Measurements from ENCODE around the gene TMTC3. TPM values are rescaled to one million over a fixed set of nuclear protein-coding genes. Genes with fewer than 3 reads are reported as not detected.

TMTC3 gene
- total RNA-seq, 2 donors from 2014 or later, result 3.3 to 6.2 TPM

GRCh38 chr12:88185279-88185678 is 43.2 kb downstream of the TMTC3 start:
- no peak overlapping the region for H3K27ac ChIP-seq
- no peak for ATAC-seq
- intact Hi-C loops (cut with DNase I), result no loop called here
- no peaks in the 10 kb centered on the region for H3K4me1 ChIP-seq
- H3K4me3 ChIP-seq, result no peak overlapping the region
- 97% methylated on average over 2 of the region's 2 CpGs for WGBS, 2 donors
- no peaks in the 10 kb centered on the region for H3K9me3 ChIP-seq
- TF ChIP-seq POLR2A (IDR thresholded peaks at IDR 0.05) (no peak), CTCF (IDR thresholded peaks at IDR 0.05) (no peak)
- no peaks in the 10 kb centered on the region for H3K36me3 ChIP-seq (replicated peaks in 1 of 2; ENCODE audit: insufficient read depth in 1 of 2, low read depth in 2 of 2)
- H3K27me3 ChIP-seq, result no peaks in the 10 kb centered on the region
- DNase-seq, result no peak

GRCh38 chr12:88185988-88186387 is 43.9 kb downstream of the TMTC3 start:
- H3K9me3 ChIP-seq, result no peaks in the 10 kb centered on the region
- intact Hi-C loops (cut with DNase I), result no loop called here
- no peaks in the 10 kb centered on the region for H3K27me3 ChIP-seq
- DNase-seq (no peak), ATAC-seq (no peak)
- H3K36me3 ChIP-seq (replicated peaks in 1 of 2; ENCODE audit: insufficient read depth in 1 of 2, low read depth in 2 of 2), result no peaks in the 10 kb centered on the region
- H3K4me1 ChIP-seq, result no peaks in the 10 kb centered on the region
- TF ChIP-seq POLR2A (IDR thresholded peaks at IDR 0.05) (no peak), CTCF (IDR thresholded peaks at IDR 0.05) (no peak)
- H3K27ac ChIP-seq, result peak overlapping the region in 1 of 4 donors; percentile 26
- no peak overlapping the region for H3K4me3 ChIP-seq

DNA sequence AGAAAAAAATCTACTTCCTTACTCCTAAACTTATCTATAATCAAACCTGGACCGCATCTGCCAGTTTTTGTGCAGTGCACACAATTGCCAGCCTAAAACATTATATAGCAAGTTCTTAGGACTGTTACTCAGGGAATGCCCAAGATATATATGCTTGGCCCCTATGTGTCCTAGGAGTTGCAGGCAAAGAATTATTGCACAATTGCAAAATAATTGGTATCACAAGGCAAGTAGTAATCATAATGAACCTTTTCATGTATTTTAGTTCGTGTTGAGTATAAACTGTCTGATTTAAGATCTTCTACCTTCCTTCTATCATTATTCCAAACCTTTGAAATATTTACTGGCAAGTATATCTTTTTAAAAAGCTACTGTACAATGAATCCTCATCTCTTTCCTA is 45.5 kb downstream of the TMTC3 start:
- ATAC-seq, result no peak

DNA sequence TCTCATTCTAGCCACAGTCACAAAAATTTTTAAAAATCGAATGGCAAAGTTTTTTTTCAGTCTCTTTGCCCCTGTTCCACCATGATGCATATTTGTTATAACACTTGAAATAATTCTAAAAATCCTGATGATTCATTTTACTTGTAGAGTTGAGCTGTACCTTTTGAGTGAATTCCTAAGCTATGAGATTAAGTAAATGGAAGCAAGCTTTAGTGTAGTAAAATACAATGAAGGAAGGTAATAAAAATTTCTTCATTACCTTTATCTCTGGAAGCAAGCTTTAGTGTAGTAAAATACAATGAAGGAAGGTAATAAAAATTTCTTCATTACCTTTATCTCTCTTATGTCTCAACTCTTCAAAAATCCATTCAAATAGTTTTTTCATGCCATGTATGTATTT is 46.1 kb downstream of the TMTC3 start:
- TF ChIP-seq CTCF (IDR thresholded peaks at IDR 0.05), result no peak
- no peak for TF ChIP-seq POLR2A (IDR thresholded peaks at IDR 0.05)
- intact Hi-C loops (cut with DNase I), result no loop called here

More for the DNA sequence above, 45.5 kb downstream of the TMTC3 start:
- TF ChIP-seq POLR2A (IDR thresholded peaks at IDR 0.05) (no peak), CTCF (IDR thresholded peaks at IDR 0.05) (no peak)
- intact Hi-C loops (cut with DNase I), result no loop called here
- Histone ChIP-seq H3K27ac (no peak overlapping the region), H3K27me3 (no peaks in the 10 kb centered on the region), H3K36me3 (replicated peaks in 1 of 2; ENCODE audit: insufficient read depth in 1 of 2, low read depth in 2 of 2) (no peaks in the 10 kb centered on the region), H3K4me1 (no peaks in the 10 kb centered on the region), H3K9me3 (no peaks in the 10 kb centered on the region), H3K4me3 (no peak overlapping the region)
- 88 to 93% methylated on average over 2 of the region's 2 CpGs for WGBS, 2 donors
- DNase-seq, result no peak

GRCh38 chr12:88192426-88192825 is 50.3 kb downstream of the TMTC3 start:
- Histone ChIP-seq H3K36me3 (replicated peaks in 1 of 2; ENCODE audit: insufficient read depth in 1 of 2, low read depth in 2 of 2) (peaks cover 0 to 3% of the 10 kb centered on the region in 2 donors), H3K27ac (no peak overlapping the region), H3K4me1 (no peaks in the 10 kb centered on the region), H3K27me3 (no peaks in the 10 kb centered on the region), H3K4me3 (no peak overlapping the region), H3K9me3 (no peaks in the 10 kb centered on the region)
- 78 to 83% methylated on average over 2 of the region's 2 CpGs for WGBS, 2 donors
- DNase-seq (no peak), ATAC-seq (no peak)
- TF ChIP-seq POLR2A (IDR thresholded peaks at IDR 0.05) (no peak), CTCF (IDR thresholded peaks at IDR 0.05) (no peak)
- intact Hi-C loops (cut with DNase I), result no loop called here

More for the DNA sequence above, 46.1 kb downstream of the TMTC3 start:
- Histone ChIP-seq H3K27me3 (no peaks in the 10 kb centered on the region), H3K4me1 (no peaks in the 10 kb centered on the region), H3K4me3 (no peak overlapping the region), H3K36me3 (replicated peaks in 1 of 2; ENCODE audit: insufficient read depth in 1 of 2, low read depth in 2 of 2) (no peaks in the 10 kb centered on the region), H3K9me3 (no peaks in the 10 kb centered on the region), H3K27ac (no peak overlapping the region)
- no peak for DNase-seq
- WGBS, 2 donors, result 80 to 95% methylated on average over 1 of the region's 1 CpG
- no peak for ATAC-seq
